Keratinocyte (primary cell): Measurements from ENCODE around the gene KIFAP3. TPM values are rescaled to one million over a fixed set of nuclear protein-coding genes. Genes with fewer than 3 reads are reported as not detected.
A peak's percentile ranks its signal among the peaks of the same experiment; 100 is the strongest.

Source experiments
- DNase-seq: peaks from one replicate; pipeline ENCODE4 v3.0.0-alpha.2; 2011; ENCODE audit warnings: low read depth, missing footprints, low spot score
- FAIRE-seq: peaks from 2 replicates; lab custom pipeline; 2011; peaks lifted over from hg19 to GRCh38; lab: Jason Lieb, UNC
- H2AFZ ChIP-seq: 2 replicates; pipeline ENCODE4 v1.6.0; 2012; ENCODE audit warnings: low read length, control low read depth, inconsistent platforms; ENCODE audit not compliant: control insufficient read depth
- H3K27ac ChIP-seq: 2 replicates; pipeline ENCODE4 v1.5.1; 2011; ENCODE audit warnings: low read length; ENCODE audit not compliant: control insufficient read depth, insufficient read depth
- H3K27me3 ChIP-seq: 3 replicates; pipeline ENCODE4 v1.6.0; 2011; ENCODE audit warnings: low read length; ENCODE audit not compliant: control insufficient read depth, insufficient read depth; ENCODE audit errors: extremely low read depth
- H3K36me3 ChIP-seq, 2 experiments: 2 replicates in 1 of 2; 3 replicates in 1 of 2; pipeline ENCODE4 v1.5.1; 2011; ENCODE audit warnings: low read length in 2 of 2, mild to moderate bottlenecking in 1 of 2; ENCODE audit not compliant: control insufficient read depth in 2 of 2, insufficient read depth in 2 of 2; ENCODE audit errors: extremely low read depth in 1 of 2
- H3K4me1 ChIP-seq: 3 replicates; pipeline ENCODE4 v1.5.1; 2011; ENCODE audit warnings: low read length; ENCODE audit not compliant: control insufficient read depth, insufficient read depth; ENCODE audit errors: extremely low read depth
- H3K4me2 ChIP-seq: 3 replicates; pipeline ENCODE4 v1.6.0; 2011; ENCODE audit warnings: low read depth, low read length; ENCODE audit not compliant: control insufficient read depth, insufficient read depth; ENCODE audit errors: extremely low read depth
- H3K4me3 ChIP-seq, 3 experiments: fragments of 200-600 bp in 1 of 3; sonication (generic) in 1 of 3; 2 replicates in 2 of 3; 3 replicates in 1 of 3; pipeline ENCODE4 v1.5.1; 2011 to 2016; ENCODE audit warnings: low read length in 3 of 3, mild to moderate bottlenecking in 3 of 3, control low read depth in 2 of 3, inconsistent platforms in 1 of 3, low read depth in 1 of 3, mixed read lengths in 1 of 3, mixed run types in 1 of 3, moderate library complexity in 1 of 3; ENCODE audit not compliant: control insufficient read depth in 2 of 3, insufficient read depth in 2 of 3; ENCODE audit errors: extremely low read depth in 1 of 3
- H3K79me2 ChIP-seq: 2 replicates; pipeline ENCODE4 v1.6.0; 2012; ENCODE audit warnings: low read length; ENCODE audit not compliant: control insufficient read depth, insufficient read depth
- H3K9ac ChIP-seq: 3 replicates; pipeline ENCODE4 v1.6.0; 2011; ENCODE audit warnings: low read length; ENCODE audit not compliant: control insufficient read depth, insufficient read depth; ENCODE audit errors: extremely low read depth
- H3K9me1 ChIP-seq: 3 replicates; pipeline ENCODE4 v1.6.0; 2011; ENCODE audit warnings: low read length; ENCODE audit not compliant: control insufficient read depth, insufficient read depth; ENCODE audit errors: extremely low read depth
- H3K9me3 ChIP-seq: 2 replicates; pipeline ENCODE4 v1.5.1; 2012; ENCODE audit warnings: low read depth, low read length; ENCODE audit not compliant: control insufficient read depth
- H4K20me1 ChIP-seq: 3 replicates; pipeline ENCODE4 v1.6.0; 2011; ENCODE audit warnings: low read length; ENCODE audit not compliant: control insufficient read depth, insufficient read depth; ENCODE audit errors: extremely low read depth
- EZH2 ChIP-seq: IDR thresholded peaks from one replicate; pipeline ENCODE4 v1.6.1; 2012; ENCODE audit warnings: inconsistent platforms, mild to moderate bottlenecking, low read length, moderate library complexity
- dilution Hi-C: fragments of 300-500 bp; cut with MboI; formaldehyde crosslinking; loops from one replicate; pipeline ENCODE4 v1.7.0; 2020; ENCODE audit warnings: low sequenced_read_pairs; ENCODE audit not compliant: extremely low pct_ligation_motif_present
- polyA plus RNA-seq, 5 experiments: library from polyadenylated mRNA; depleted of rRNA in 3 of 5; stranded (reverse) in 3 of 5; stranded (forward) in 1 of 5; unstranded in 1 of 5; fragments of >200 nt; gene quantifications; 1 replicate in 1 of 5; 2 replicates in 3 of 5; 3 replicates in 1 of 5; pipeline versions ENCODE4 v1.2.1 to v1.2.3, GENCODE V29; 2011 to 2012; ENCODE audit warnings: missing spikeins in 2 of 5, low read depth in 1 of 5, low replicate concordance in 1 of 5
- TF ChIP-seq, protein P1 (sequence below), 3 experiments: IDR thresholded peaks in 1 of 3; conservative IDR thresholded peaks in 1 of 3; optimal IDR thresholded peaks in 1 of 3; 2 replicates in 2 of 3; 3 replicates in 1 of 3; pipeline versions ENCODE3 to v1.5.1; 2011; ENCODE audit warnings: low read length in 3 of 3, mild to moderate bottlenecking in 3 of 3, moderate library complexity in 2 of 3, control low read depth in 1 of 3, inconsistent platforms in 1 of 3; ENCODE audit not compliant: insufficient read depth in 2 of 3; ENCODE audit errors: extremely low read depth in 1 of 3

KIFAP3 gene
- polyA plus RNA-seq, 1 donor (not counting 4 experiments of a cell fraction or from before 2014, with no cell fraction given), result 25.2 TPM

- no peaks in the 10 kb centered on the region for H3K27me3 ChIP-seq
- TF ChIP-seq EZH2, result no peak
- TF ChIP-seq, protein P1, sequence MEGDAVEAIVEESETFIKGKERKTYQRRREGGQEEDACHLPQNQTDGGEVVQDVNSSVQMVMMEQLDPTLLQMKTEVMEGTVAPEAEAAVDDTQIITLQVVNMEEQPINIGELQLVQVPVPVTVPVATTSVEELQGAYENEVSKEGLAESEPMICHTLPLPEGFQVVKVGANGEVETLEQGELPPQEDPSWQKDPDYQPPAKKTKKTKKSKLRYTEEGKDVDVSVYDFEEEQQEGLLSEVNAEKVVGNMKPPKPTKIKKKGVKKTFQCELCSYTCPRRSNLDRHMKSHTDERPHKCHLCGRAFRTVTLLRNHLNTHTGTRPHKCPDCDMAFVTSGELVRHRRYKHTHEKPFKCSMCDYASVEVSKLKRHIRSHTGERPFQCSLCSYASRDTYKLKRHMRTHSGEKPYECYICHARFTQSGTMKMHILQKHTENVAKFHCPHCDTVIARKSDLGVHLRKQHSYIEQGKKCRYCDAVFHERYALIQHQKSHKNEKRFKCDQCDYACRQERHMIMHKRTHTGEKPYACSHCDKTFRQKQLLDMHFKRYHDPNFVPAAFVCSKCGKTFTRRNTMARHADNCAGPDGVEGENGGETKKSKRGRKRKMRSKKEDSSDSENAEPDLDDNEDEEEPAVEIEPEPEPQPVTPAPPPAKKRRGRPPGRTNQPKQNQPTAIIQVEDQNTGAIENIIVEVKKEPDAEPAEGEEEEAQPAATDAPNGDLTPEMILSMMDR (optimal IDR thresholded peaks at IDR 0.05 in 1 of 3, IDR thresholded peaks at IDR 0.05 in 1 of 3, conservative IDR thresholded peaks at IDR 0.05 in 1 of 3; ENCODE audit: extremely low read depth in 1 of 3, insufficient read depth in 2 of 3, low read length in 3 of 3), result no peak
- H4K20me1 ChIP-seq, result no peaks in the 10 kb centered on the region
- peaks cover 0 to 8% of the 10 kb centered on the region in 2 experiments for H3K36me3 ChIP-seq
- peak overlapping the region; percentile 96 for H3K4me2 ChIP-seq
- peak overlapping the region; percentile 92 for H3K9ac ChIP-seq
- DNase-seq (no peak), FAIRE-seq (peak; percentile 23)
- peaks cover 36% of the 10 kb centered on the region for H3K79me2 ChIP-seq
- peak overlapping the region; percentile 77 to 88 (median 83) for H3K4me3 ChIP-seq
- peaks cover 17% of the 10 kb centered on the region for H3K4me1 ChIP-seq
- H3K9me1 ChIP-seq, result no peaks in the 10 kb centered on the region
- dilution Hi-C loops, result no loop called here
- H3K27ac ChIP-seq, result peak overlapping the region; percentile 99
- H2AFZ ChIP-seq, result peak overlapping the region; percentile 48
- no peaks in the 10 kb centered on the region for H3K9me3 ChIP-seq
Measured at GRCh38 chr1:169892927-169893644, 181.4 kb downstream of the KIFAP3 start.

- Histone ChIP-seq H3K27ac (peak overlapping the region; percentile 99), H2AFZ (peak overlapping the region; percentile 32), H3K9me1 (no peaks in the 10 kb centered on the region), H4K20me1 (no peaks in the 10 kb centered on the region), H3K4me3 (peak overlapping the region; percentile 77 to 88 (median 83)), H3K27me3 (no peaks in the 10 kb centered on the region), H3K36me3 (peaks cover 0 to 12% of the 10 kb centered on the region in 2 experiments), H3K9ac (peak overlapping the region; percentile 92), H3K79me2 (peaks cover 36% of the 10 kb centered on the region), H3K9me3 (no peaks in the 10 kb centered on the region), H3K4me2 (peak overlapping the region; percentile 96), H3K4me1 (peaks cover 17% of the 10 kb centered on the region)
- DNase-seq, result no peak
- TF ChIP-seq EZH2, result no peak
- TF ChIP-seq, protein P1 (optimal IDR thresholded peaks at IDR 0.05 in 1 of 3, IDR thresholded peaks at IDR 0.05 in 1 of 3, conservative IDR thresholded peaks at IDR 0.05 in 1 of 3; ENCODE audit: extremely low read depth in 1 of 3, insufficient read depth in 2 of 3, low read length in 3 of 3), result no peak
- dilution Hi-C loops, result no loop called here
- FAIRE-seq, result no peak
Measured at GRCh38 chr1:169892176-169892926, 182.1 kb downstream of the KIFAP3 start.
